ENCODE data around the gene PPP1R12B. TPM values are rescaled to one million over a fixed set of nuclear protein-coding genes. Genes with fewer than 3 reads are reported as not detected.

PPP1R12B gene
- polyA plus RNA-seq, 1 donor (not counting 4 experiments of a cell fraction or from before 2014, with no cell fraction given) = 6.9 TPM

DNA sequence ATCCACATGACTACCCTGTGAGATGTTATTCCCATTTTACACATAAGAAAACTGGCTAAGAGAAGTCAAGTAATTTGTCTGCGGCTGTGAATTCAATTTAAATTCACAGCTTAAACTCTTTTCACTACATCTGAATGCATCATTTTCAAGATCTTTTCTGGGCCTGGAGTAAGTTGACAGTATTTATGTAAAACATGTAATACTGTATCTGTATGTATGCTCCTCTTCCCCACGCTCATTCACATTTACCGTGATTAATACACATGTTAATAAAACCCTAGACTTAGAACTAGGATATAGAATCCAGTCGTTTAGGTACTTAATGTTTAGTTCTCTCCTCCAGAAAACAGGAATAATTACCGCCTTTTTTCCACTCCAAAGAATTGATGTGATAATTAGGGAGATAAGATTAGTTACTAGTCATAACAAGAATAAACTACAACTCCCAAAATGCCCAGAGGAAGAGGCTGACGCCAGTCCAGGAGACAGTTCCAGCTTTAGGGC is 442 bp upstream of the PPP1R12B start:
- TF ChIP-seq, protein P1, sequence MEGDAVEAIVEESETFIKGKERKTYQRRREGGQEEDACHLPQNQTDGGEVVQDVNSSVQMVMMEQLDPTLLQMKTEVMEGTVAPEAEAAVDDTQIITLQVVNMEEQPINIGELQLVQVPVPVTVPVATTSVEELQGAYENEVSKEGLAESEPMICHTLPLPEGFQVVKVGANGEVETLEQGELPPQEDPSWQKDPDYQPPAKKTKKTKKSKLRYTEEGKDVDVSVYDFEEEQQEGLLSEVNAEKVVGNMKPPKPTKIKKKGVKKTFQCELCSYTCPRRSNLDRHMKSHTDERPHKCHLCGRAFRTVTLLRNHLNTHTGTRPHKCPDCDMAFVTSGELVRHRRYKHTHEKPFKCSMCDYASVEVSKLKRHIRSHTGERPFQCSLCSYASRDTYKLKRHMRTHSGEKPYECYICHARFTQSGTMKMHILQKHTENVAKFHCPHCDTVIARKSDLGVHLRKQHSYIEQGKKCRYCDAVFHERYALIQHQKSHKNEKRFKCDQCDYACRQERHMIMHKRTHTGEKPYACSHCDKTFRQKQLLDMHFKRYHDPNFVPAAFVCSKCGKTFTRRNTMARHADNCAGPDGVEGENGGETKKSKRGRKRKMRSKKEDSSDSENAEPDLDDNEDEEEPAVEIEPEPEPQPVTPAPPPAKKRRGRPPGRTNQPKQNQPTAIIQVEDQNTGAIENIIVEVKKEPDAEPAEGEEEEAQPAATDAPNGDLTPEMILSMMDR (optimal IDR thresholded peaks at IDR 0.05 in 1 of 3, IDR thresholded peaks at IDR 0.05 in 1 of 3, conservative IDR thresholded peaks at IDR 0.05 in 1 of 3; ENCODE audit: extremely low read depth in 1 of 3, insufficient read depth in 2 of 3, low read length in 3 of 3) = no peak
- no peak for TF ChIP-seq EZH2 (IDR thresholded peaks at IDR 0.05; ENCODE audit: low read length)
- Histone ChIP-seq H3K36me3 (ENCODE audit: control insufficient read depth in 2 of 2, extremely low read depth in 1 of 2, insufficient read depth in 2 of 2, low read length in 2 of 2) (no peaks in the 10 kb centered on the region), H3K4me3 (ENCODE audit: control insufficient read depth in 2 of 3, extremely low read depth in 1 of 3, insufficient read depth in 2 of 3, low read depth in 1 of 3, low read length in 3 of 3) (peak overlapping the region in 2 of 3 experiments; percentile 98 to 99), H3K79me2 (ENCODE audit: control insufficient read depth, insufficient read depth, low read length) (peaks cover 24% of the 10 kb centered on the region), H3K27ac (ENCODE audit: control insufficient read depth, insufficient read depth, low read length) (peak overlapping the region; percentile 78), H3K9me3 (ENCODE audit: control insufficient read depth, low read depth, low read length) (no peaks in the 10 kb centered on the region), H3K27me3 (ENCODE audit: control insufficient read depth, extremely low read depth, insufficient read depth, low read length) (no peaks in the 10 kb centered on the region), H3K9me1 (ENCODE audit: control insufficient read depth, extremely low read depth, insufficient read depth, low read length) (no peaks in the 10 kb centered on the region), H3K4me1 (ENCODE audit: control insufficient read depth, extremely low read depth, insufficient read depth, low read length) (peaks cover 13% of the 10 kb centered on the region), H4K20me1 (ENCODE audit: control insufficient read depth, extremely low read depth, insufficient read depth, low read length) (no peaks in the 10 kb centered on the region), H3K4me2 (ENCODE audit: control insufficient read depth, extremely low read depth, insufficient read depth, low read depth, low read length) (peak overlapping the region; percentile 72), H3K9ac (ENCODE audit: control insufficient read depth, extremely low read depth, insufficient read depth, low read length) (peak overlapping the region; percentile 91), H2AFZ (ENCODE audit: control insufficient read depth, low read length) (peak overlapping the region; percentile 22)
- no peak for DNase-seq (ENCODE audit: low read depth, low spot score)
- FAIRE-seq = no peak
- dilution Hi-C loops (cut with MboI; ENCODE audit: extremely low pct_ligation_motif_present, low sequenced_read_pairs) = no loop called here

DNA sequence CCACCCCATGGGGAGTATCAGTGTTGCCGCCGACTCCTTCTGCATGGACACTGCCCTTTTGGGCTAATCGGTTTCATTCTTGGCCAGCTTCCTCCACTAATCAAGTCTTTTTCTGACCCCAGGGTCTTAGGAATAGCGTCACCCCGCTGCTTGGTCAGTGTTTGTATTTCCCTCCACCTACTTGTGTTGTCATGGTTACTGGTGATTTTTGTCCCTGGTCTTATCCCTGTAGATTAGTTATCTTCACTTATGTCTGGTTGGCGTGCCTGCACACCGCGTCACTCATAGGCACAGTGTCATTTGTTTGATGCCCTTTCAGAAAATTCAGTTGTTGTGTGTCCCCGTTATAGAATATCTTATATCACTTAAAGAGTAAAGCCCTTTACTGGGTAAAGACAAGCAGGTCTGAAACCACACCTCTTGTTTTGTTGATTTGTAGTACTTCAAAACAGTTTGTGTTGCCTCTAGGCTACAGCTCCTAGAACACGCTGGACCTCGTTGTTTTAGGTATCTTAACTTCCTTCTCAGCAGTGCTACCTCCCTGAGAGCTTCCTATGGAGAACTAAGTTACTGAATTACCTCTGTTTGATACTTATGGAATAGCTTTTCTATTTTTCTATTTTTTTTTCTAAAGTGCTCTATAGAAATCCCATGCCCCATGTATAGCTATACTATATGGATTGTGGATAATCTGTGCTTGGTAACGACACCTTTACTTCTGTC is 868 bp downstream of the PPP1R12B start:
- dilution Hi-C loops (cut with MboI; ENCODE audit: extremely low pct_ligation_motif_present, low sequenced_read_pairs) = no loop called here
- Histone ChIP-seq H3K4me2 (ENCODE audit: control insufficient read depth, extremely low read depth, insufficient read depth, low read depth, low read length) (peak overlapping the region; percentile 99), H3K9ac (ENCODE audit: control insufficient read depth, extremely low read depth, insufficient read depth, low read length) (peak overlapping the region; percentile 91), H3K36me3 (ENCODE audit: control insufficient read depth in 2 of 2, extremely low read depth in 1 of 2, insufficient read depth in 2 of 2, low read length in 2 of 2) (no peaks in the 10 kb centered on the region), H3K27me3 (ENCODE audit: control insufficient read depth, extremely low read depth, insufficient read depth, low read length) (no peaks in the 10 kb centered on the region), H3K4me1 (ENCODE audit: control insufficient read depth, extremely low read depth, insufficient read depth, low read length) (peaks cover 13% of the 10 kb centered on the region), H3K27ac (ENCODE audit: control insufficient read depth, insufficient read depth, low read length) (peak overlapping the region; percentile 78), H4K20me1 (ENCODE audit: control insufficient read depth, extremely low read depth, insufficient read depth, low read length) (no peaks in the 10 kb centered on the region), H2AFZ (ENCODE audit: control insufficient read depth, low read length) (peak overlapping the region; percentile 97), H3K9me1 (ENCODE audit: control insufficient read depth, extremely low read depth, insufficient read depth, low read length) (no peaks in the 10 kb centered on the region), H3K79me2 (ENCODE audit: control insufficient read depth, insufficient read depth, low read length) (peaks cover 28% of the 10 kb centered on the region), H3K4me3 (ENCODE audit: control insufficient read depth in 2 of 3, extremely low read depth in 1 of 3, insufficient read depth in 2 of 3, low read depth in 1 of 3, low read length in 3 of 3) (peak overlapping the region; percentile 97 to 99 (median 98)), H3K9me3 (ENCODE audit: control insufficient read depth, low read depth, low read length) (no peaks in the 10 kb centered on the region)
- TF ChIP-seq, protein P1 (optimal IDR thresholded peaks at IDR 0.05 in 1 of 3, IDR thresholded peaks at IDR 0.05 in 1 of 3, conservative IDR thresholded peaks at IDR 0.05 in 1 of 3; ENCODE audit: extremely low read depth in 1 of 3, insufficient read depth in 2 of 3, low read length in 3 of 3) = no peak
- TF ChIP-seq EZH2 (IDR thresholded peaks at IDR 0.05; ENCODE audit: low read length) = no peak
- no peak for FAIRE-seq
- DNase-seq (ENCODE audit: low read depth, low spot score) = no peak

Measured in keratinocyte (primary cell).